Keratinocyte (primary cell): Measurements from ENCODE around the gene SHISA9. TPM values are rescaled to one million over a fixed set of nuclear protein-coding genes. Genes with fewer than 3 reads are reported as not detected.

Experiments
- DNase-seq: peaks from one replicate; pipeline ENCODE4 v3.0.0-alpha.2; 2011; ENCODE audit warnings: low read depth, missing footprints, low spot score
- FAIRE-seq: peaks from 2 replicates; lab custom pipeline; 2011; peaks lifted over from hg19 to GRCh38; lab: Jason Lieb, UNC
- H2AFZ ChIP-seq: 2 replicates; pipeline ENCODE4 v1.6.0; 2012; ENCODE audit warnings: low read length, control low read depth, inconsistent platforms; ENCODE audit not compliant: control insufficient read depth
- H3K27ac ChIP-seq: 2 replicates; pipeline ENCODE4 v1.5.1; 2011; ENCODE audit warnings: low read length; ENCODE audit not compliant: control insufficient read depth, insufficient read depth
- H3K27me3 ChIP-seq: 3 replicates; pipeline ENCODE4 v1.6.0; 2011; ENCODE audit warnings: low read length; ENCODE audit not compliant: control insufficient read depth, insufficient read depth; ENCODE audit errors: extremely low read depth
- H3K36me3 ChIP-seq, 2 experiments: 2 replicates in 1 of 2; 3 replicates in 1 of 2; pipeline ENCODE4 v1.5.1; 2011; ENCODE audit warnings: low read length in 2 of 2, mild to moderate bottlenecking in 1 of 2; ENCODE audit not compliant: control insufficient read depth in 2 of 2, insufficient read depth in 2 of 2; ENCODE audit errors: extremely low read depth in 1 of 2
- H3K4me1 ChIP-seq: 3 replicates; pipeline ENCODE4 v1.5.1; 2011; ENCODE audit warnings: low read length; ENCODE audit not compliant: control insufficient read depth, insufficient read depth; ENCODE audit errors: extremely low read depth
- H3K4me2 ChIP-seq: 3 replicates; pipeline ENCODE4 v1.6.0; 2011; ENCODE audit warnings: low read depth, low read length; ENCODE audit not compliant: control insufficient read depth, insufficient read depth; ENCODE audit errors: extremely low read depth
- H3K4me3 ChIP-seq, 3 experiments: fragments of 200-600 bp in 1 of 3; sonication (generic) in 1 of 3; 2 replicates in 2 of 3; 3 replicates in 1 of 3; pipeline ENCODE4 v1.5.1; 2011 to 2016; ENCODE audit warnings: low read length in 3 of 3, mild to moderate bottlenecking in 3 of 3, control low read depth in 2 of 3, inconsistent platforms in 1 of 3, low read depth in 1 of 3, mixed read lengths in 1 of 3, mixed run types in 1 of 3, moderate library complexity in 1 of 3; ENCODE audit not compliant: control insufficient read depth in 2 of 3, insufficient read depth in 2 of 3; ENCODE audit errors: extremely low read depth in 1 of 3
- H3K79me2 ChIP-seq: 2 replicates; pipeline ENCODE4 v1.6.0; 2012; ENCODE audit warnings: low read length; ENCODE audit not compliant: control insufficient read depth, insufficient read depth
- H3K9ac ChIP-seq: 3 replicates; pipeline ENCODE4 v1.6.0; 2011; ENCODE audit warnings: low read length; ENCODE audit not compliant: control insufficient read depth, insufficient read depth; ENCODE audit errors: extremely low read depth
- H3K9me1 ChIP-seq: 3 replicates; pipeline ENCODE4 v1.6.0; 2011; ENCODE audit warnings: low read length; ENCODE audit not compliant: control insufficient read depth, insufficient read depth; ENCODE audit errors: extremely low read depth
- H3K9me3 ChIP-seq: 2 replicates; pipeline ENCODE4 v1.5.1; 2012; ENCODE audit warnings: low read depth, low read length; ENCODE audit not compliant: control insufficient read depth
- H4K20me1 ChIP-seq: 3 replicates; pipeline ENCODE4 v1.6.0; 2011; ENCODE audit warnings: low read length; ENCODE audit not compliant: control insufficient read depth, insufficient read depth; ENCODE audit errors: extremely low read depth
- EZH2 ChIP-seq: IDR thresholded peaks from one replicate; pipeline ENCODE4 v1.6.1; 2012; ENCODE audit warnings: inconsistent platforms, mild to moderate bottlenecking, low read length, moderate library complexity
- dilution Hi-C: fragments of 300-500 bp; cut with MboI; formaldehyde crosslinking; loops from one replicate; pipeline ENCODE4 v1.7.0; 2020; ENCODE audit warnings: low sequenced_read_pairs; ENCODE audit not compliant: extremely low pct_ligation_motif_present
- polyA plus RNA-seq, 5 experiments: library from polyadenylated mRNA; depleted of rRNA in 3 of 5; stranded (reverse) in 3 of 5; stranded (forward) in 1 of 5; unstranded in 1 of 5; fragments of >200 nt; gene quantifications; 1 replicate in 1 of 5; 2 replicates in 3 of 5; 3 replicates in 1 of 5; pipeline versions ENCODE4 v1.2.1 to v1.2.3, GENCODE V29; 2011 to 2012; ENCODE audit warnings: missing spikeins in 2 of 5, low read depth in 1 of 5, low replicate concordance in 1 of 5
- TF ChIP-seq, protein P1 (sequence below), 3 experiments: IDR thresholded peaks in 1 of 3; conservative IDR thresholded peaks in 1 of 3; optimal IDR thresholded peaks in 1 of 3; 2 replicates in 2 of 3; 3 replicates in 1 of 3; pipeline versions ENCODE3 to v1.5.1; 2011; ENCODE audit warnings: low read length in 3 of 3, mild to moderate bottlenecking in 3 of 3, moderate library complexity in 2 of 3, control low read depth in 1 of 3, inconsistent platforms in 1 of 3; ENCODE audit not compliant: insufficient read depth in 2 of 3; ENCODE audit errors: extremely low read depth in 1 of 3

The SHISA9 gene
- polyA plus RNA-seq, 1 donor (not counting 4 experiments of a cell fraction or from before 2014, with no cell fraction given): 0.28 TPM

DNA sequence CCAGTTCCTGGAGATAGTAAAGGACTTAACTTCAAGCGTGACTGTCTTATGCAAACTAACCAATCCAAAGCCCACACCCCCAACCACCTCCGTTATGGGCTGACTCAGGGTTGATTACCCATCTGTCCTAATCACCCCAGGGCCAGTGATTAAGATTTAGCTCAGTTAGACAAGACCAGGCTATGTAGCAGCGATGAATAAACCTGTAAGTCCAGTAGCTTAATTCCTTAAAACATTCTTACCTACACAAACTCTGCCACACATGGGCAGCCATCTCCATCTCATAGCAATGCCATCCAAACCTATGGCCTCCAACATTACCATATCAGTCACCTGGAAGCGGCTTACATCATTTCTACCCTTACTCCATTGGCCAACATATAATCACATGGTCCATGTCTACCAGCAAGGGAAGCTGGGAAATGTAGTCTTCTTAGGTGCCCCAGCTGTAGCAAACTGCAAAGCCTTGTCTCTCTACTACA lies 266.7 kb downstream of the SHISA9 start:
- Histone ChIP-seq H3K9me1 (no peaks in the 10 kb centered on the region), H3K79me2 (no peaks in the 10 kb centered on the region), H2AFZ (peak overlapping the region; percentile 57), H3K4me1 (no peaks in the 10 kb centered on the region), H3K36me3 (no peaks in the 10 kb centered on the region), H4K20me1 (no peaks in the 10 kb centered on the region), H3K4me2 (no peak overlapping the region), H3K4me3 (no peak overlapping the region), H3K9me3 (no peaks in the 10 kb centered on the region), H3K27ac (no peak overlapping the region), H3K27me3 (no peaks in the 10 kb centered on the region), H3K9ac (no peak overlapping the region)
- peak; percentile 38 for DNase-seq
- TF ChIP-seq EZH2: no peak
- TF ChIP-seq, protein P1, sequence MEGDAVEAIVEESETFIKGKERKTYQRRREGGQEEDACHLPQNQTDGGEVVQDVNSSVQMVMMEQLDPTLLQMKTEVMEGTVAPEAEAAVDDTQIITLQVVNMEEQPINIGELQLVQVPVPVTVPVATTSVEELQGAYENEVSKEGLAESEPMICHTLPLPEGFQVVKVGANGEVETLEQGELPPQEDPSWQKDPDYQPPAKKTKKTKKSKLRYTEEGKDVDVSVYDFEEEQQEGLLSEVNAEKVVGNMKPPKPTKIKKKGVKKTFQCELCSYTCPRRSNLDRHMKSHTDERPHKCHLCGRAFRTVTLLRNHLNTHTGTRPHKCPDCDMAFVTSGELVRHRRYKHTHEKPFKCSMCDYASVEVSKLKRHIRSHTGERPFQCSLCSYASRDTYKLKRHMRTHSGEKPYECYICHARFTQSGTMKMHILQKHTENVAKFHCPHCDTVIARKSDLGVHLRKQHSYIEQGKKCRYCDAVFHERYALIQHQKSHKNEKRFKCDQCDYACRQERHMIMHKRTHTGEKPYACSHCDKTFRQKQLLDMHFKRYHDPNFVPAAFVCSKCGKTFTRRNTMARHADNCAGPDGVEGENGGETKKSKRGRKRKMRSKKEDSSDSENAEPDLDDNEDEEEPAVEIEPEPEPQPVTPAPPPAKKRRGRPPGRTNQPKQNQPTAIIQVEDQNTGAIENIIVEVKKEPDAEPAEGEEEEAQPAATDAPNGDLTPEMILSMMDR (optimal IDR thresholded peaks at IDR 0.05 in 1 of 3, IDR thresholded peaks at IDR 0.05 in 1 of 3, conservative IDR thresholded peaks at IDR 0.05 in 1 of 3; ENCODE audit: extremely low read depth in 1 of 3, insufficient read depth in 2 of 3, low read length in 3 of 3): no peak
- peak; percentile 5 for FAIRE-seq
- dilution Hi-C loops: no loop called here

DNA sequence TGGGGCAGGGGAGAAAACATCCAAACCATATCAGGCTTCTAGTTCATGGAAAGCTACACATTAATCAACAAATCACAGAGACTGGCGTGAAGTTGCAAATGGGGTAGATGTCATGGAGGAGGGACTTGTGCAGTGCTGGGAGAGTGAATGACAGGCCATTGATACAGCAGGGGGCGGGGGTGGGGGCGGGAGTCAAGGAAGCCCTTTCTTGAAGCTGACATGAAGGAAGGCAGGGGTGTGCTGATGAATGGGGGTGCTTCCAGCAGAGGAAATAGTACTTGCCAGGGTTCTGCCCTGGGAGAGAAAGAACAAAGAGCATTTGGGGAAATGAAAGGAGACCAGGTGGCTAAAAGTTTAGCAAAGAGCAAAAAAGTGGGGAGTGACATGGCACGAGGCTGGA lies 269.9 kb downstream of the SHISA9 start:
- Histone ChIP-seq H3K4me2 (no peak overlapping the region), H3K9me3 (no peaks in the 10 kb centered on the region), H3K27ac (no peak overlapping the region), H3K36me3 (no peaks in the 10 kb centered on the region), H3K9me1 (no peaks in the 10 kb centered on the region), H3K4me1 (no peaks in the 10 kb centered on the region), H3K9ac (no peak overlapping the region), H3K4me3 (no peak overlapping the region), H4K20me1 (no peaks in the 10 kb centered on the region), H2AFZ (no peak overlapping the region), H3K27me3 (no peaks in the 10 kb centered on the region), H3K79me2 (no peaks in the 10 kb centered on the region)
- FAIRE-seq (no peak), DNase-seq (no peak)
- dilution Hi-C loops: no loop called here
- TF ChIP-seq EZH2: no peak
- TF ChIP-seq, protein P1 (optimal IDR thresholded peaks at IDR 0.05 in 1 of 3, IDR thresholded peaks at IDR 0.05 in 1 of 3, conservative IDR thresholded peaks at IDR 0.05 in 1 of 3; ENCODE audit: extremely low read depth in 1 of 3, insufficient read depth in 2 of 3, low read length in 3 of 3): no peak
